NCI-H526 treated with DMSO at 0.1 percent for 48 hours (cell line): ENCODE measurements around the gene MMAB.

ENCODE experiments used
- DNase-seq: peaks from one replicate; lab custom pipeline; 2025; lab: John Stamatoyannopoulos, UW

MMAB gene

GRCh38 chr12:109559200-109559505 is 14.2 kb downstream of the MMAB start:
- no peak for DNase-seq

- no peak for DNase-seq
Observed at GRCh38 chr12:109558374-109559199, 14.7 kb downstream of the MMAB start.

GRCh38 chr12:109557805-109558204 is 15.5 kb downstream of the MMAB start:
- no peak for DNase-seq

GRCh38 chr12:109557200-109557599 is 16.1 kb downstream of the MMAB start:
- DNase-seq = no peak

DNA sequence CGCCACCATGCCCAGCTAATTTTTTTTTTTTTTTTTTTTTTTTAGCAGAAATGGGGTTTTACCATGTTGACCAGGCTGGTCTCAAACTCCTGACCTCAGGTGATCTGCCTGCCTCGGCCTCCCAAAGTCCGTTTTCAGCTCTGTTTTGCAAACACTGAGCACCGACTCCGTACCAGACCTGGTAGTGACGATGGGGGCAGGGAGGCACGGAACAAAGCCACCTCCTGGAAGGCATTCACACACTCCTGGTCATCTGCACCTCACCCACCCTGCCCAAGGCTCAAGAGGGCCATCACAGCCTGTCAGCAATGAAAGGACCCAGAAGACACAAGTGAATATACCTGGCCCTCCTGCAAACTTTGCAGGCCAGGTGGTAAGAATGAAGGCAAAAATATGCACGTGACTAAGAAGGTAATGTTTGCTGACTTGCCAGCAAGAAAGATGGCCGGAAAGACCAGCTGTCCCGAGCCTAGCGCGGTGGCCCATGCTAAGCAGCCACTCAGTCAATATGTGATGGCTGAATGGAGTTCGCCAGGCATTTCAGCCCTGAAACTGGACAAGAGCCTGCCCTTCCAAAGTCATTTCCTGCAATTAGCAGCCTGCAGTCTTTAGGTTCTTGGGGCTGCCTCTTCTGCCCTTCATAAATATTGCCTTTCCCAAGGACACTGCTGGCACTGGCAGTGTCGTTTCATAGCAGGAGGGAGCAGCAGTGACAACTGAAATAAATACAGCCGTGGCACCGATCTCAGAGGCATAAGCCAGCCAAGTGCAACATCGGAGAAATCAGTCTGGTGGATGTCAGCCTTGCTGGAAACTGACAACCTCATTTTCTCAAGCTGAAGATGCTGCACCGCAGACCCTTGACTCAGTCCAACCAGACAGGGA is 17.6 kb downstream of the MMAB start:
- no peak for DNase-seq

- no peak for DNase-seq
Observed at GRCh38 chr12:109554761-109555160, 18.5 kb downstream of the MMAB start.

DNA sequence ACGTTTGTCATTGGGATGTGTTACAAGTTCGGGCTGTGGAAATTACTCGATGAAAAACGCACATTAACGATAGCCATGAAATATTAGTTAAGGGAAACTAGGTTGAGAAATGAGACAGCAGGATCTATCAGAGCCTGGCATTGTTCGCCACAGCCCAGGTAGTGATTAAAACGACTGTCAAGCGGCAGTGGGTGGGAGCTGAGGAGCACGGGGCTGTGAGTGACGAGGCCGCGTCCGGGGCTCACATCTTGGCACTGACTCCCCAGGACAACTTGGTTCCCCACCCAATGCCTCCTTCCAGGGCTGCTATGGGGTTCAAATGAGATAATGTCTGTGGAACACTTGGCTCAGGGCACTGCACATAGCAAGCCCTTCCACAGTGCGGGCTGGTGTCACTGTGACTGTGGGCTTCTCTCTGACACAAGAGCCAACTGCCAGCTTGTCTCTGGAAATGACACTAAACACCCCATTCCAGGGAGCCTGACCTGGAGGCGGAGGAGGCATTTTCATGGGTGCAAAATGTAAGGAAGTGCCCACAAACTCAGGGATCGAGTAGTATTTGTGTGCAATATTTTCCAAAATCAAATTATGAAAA is 19.3 kb downstream of the MMAB start:
- DNase-seq = no peak

DNA sequence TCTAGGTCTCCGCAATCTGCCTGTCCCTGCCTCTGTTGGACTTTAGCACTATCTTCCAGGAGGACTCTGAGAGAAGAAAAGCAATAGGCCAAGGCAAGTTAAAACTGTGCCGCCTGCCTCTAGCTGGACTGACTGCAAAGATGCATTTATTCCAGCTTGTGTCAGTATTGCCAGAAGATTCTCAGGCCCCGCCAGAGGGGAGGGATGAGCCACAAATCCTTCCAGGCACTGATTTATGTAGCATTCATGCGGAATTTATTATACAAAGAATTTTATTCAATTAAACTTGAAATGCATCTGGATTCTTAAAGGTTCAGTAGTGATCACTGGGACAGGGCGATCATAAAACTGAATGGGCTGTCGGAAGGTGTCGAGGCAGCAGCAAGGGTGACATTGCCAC is 19.8 kb downstream of the MMAB start:
- DNase-seq = no peak

- no peak for DNase-seq
Observed at GRCh38 chr12:109552971-109553370, 20.3 kb downstream of the MMAB start.

DNA sequence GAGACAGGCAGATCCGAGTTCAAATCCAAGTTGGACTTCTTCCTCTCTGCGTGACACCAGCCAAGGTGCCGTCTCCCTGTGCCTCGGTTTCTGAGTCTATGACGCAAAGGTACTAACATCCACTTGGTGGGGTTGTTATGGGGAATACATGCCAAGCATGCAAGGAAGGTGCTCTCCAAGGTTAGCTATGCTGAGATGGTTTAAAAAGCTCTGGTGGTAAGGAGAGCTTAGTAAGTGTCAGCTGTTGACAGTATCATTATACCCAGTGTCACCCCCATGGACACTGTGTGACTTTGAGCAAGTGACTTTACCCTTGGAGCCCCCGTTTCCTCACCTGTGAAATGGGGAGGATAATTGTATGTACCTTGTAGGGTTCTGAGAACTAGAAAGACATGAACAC is 22.2 kb downstream of the MMAB start:
- DNase-seq = no peak

- DNase-seq = no peak
Observed at GRCh38 chr12:109550281-109550680, 23.0 kb downstream of the MMAB start.

GRCh38 chr12:109549613-109550270 is 23.6 kb downstream of the MMAB start:
- DNase-seq = no peak

DNA sequence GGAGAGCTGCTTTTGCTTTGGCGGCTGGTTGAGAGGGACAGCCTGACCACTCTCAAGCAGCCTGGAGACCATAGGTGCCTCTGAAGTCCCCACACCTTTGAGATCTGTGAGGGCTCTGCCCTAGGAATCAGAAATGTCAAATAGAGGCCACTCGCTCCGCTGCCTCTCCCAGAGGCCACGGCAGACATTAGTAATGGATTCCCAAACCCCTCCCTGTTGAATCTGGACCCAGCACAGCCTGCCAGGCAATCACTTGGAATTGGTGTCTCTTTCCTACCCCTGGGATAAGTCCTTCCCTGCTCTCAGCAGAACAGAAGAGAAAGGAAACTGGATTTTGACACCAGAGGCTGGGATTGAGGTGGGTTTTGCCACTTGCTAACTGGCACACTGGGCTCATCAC is 25.0 kb downstream of the MMAB start:
- no peak for DNase-seq

DNA sequence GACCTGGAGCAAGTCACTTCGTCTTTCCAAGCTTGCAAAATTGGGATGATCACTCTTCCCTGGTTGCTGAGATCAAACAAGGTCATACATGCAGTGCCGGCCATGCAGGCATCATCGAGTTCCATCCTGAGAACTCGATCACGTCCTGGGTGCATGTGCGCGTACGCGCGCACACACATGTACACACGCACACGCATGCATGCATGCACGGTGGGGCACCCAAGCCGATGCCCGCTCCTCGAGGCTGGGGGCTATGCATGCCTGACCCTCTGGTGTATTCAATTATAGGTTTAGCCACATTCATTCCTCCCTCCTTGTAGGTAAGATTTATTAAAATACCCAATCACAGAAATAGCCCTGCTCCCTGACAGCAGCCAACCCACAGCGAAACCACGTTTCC is 26.0 kb downstream of the MMAB start:
- DNase-seq = no peak

- DNase-seq = no peak
Observed at GRCh38 chr12:109545826-109546225, 27.5 kb downstream of the MMAB start.

- no peak for DNase-seq
Observed at GRCh38 chr12:109544955-109545531, 28.3 kb downstream of the MMAB start.

GRCh38 chr12:109542876-109543275 is 30.4 kb downstream of the MMAB start:
- DNase-seq = no peak

DNA sequence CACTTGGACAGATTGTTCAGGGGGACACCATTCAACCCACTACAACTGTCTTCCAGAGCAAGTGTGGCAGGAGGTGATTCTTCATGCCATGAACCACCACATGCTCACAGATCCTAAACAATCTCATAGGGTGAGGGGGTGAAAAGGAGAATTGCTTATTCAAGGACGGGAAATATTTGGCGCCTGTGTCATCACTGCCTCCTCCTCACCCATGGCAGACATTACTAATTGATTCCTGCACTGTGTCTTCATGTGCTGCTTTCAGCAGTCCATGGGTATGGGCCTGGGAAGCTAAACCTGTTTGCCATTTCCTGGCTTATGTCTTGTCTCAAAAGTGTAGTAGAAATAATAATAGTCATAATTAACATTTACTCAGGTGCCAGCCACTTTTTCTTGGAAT is 31.3 kb downstream of the MMAB start:
- no peak for DNase-seq

GRCh38 chr12:109541413-109541726 is 31.9 kb downstream of the MMAB start:
- no peak for DNase-seq

- no peak for DNase-seq
Observed at GRCh38 chr12:109540526-109541412, 32.5 kb downstream of the MMAB start.

GRCh38 chr12:109539508-109539907 is 33.8 kb downstream of the MMAB start:
- DNase-seq = no peak
